GM23338 (cell line): ENCODE data around the gene PHYHIPL. TPM values are rescaled to one million over a fixed set of nuclear protein-coding genes. Genes with fewer than 3 reads are reported as not detected.

ENCODE experiments used
- ATAC-seq: fragments of 200-7000 bp; cut with Tn5 transposase; 3 replicates; pipeline ENCODE4 v1.9.1; 2020
- DNase-seq: peaks from one replicate; pipeline ENCODE4 v3.0.0-alpha.2; 2015; ENCODE audit warnings: low spot score
- H2AFZ ChIP-seq: fragments of 200-600 bp; sonication (generic); 2 replicates; pipeline ENCODE4 v1.8.0; 2016; ENCODE audit warnings: antibody characterized with exemption, mild to moderate bottlenecking, moderate library complexity
- H3F3A ChIP-seq: fragments of 200-600 bp; sonication (generic); replicated peaks from 2 replicates; pipeline ENCODE4 v1.8.0; 2017; ENCODE audit warnings: antibody characterized with exemption, mixed run types, low read depth
- H3K27ac ChIP-seq: fragments of 200-600 bp; sonication (generic); 2 replicates; pipeline ENCODE4 v1.6.1; 2016; ENCODE audit warnings: low read depth
- H3K27me3 ChIP-seq: fragments of 200-600 bp; sonication (generic); 2 replicates; pipeline ENCODE4 v1.8.0; 2016; ENCODE audit warnings: mild to moderate bottlenecking, mixed run types, moderate library complexity; ENCODE audit not compliant: insufficient read depth
- H3K36me3 ChIP-seq: fragments of 200-600 bp; sonication (generic); 2 replicates; pipeline ENCODE4 v1.8.0; 2016; ENCODE audit warnings: mild to moderate bottlenecking; ENCODE audit not compliant: insufficient read depth
- H3K4me1 ChIP-seq: fragments of 200-600 bp; sonication (generic); 2 replicates; pipeline ENCODE4 v1.8.0; 2016; ENCODE audit warnings: mild to moderate bottlenecking, moderate library complexity; ENCODE audit not compliant: insufficient read depth
- H3K4me2 ChIP-seq: fragments of 200-600 bp; sonication (generic); 2 replicates; pipeline ENCODE4 v1.7.1; 2017; ENCODE audit warnings: mixed run types
- H3K4me3 ChIP-seq: fragments of 200-600 bp; sonication (generic); 2 replicates; pipeline ENCODE4 v1.6.1; 2016; ENCODE audit warnings: mixed run types
- H3K79me2 ChIP-seq: fragments of 200-600 bp; sonication (generic); replicated peaks from 2 replicates; pipeline ENCODE4 v1.8.0; 2017; ENCODE audit warnings: mild to moderate bottlenecking; ENCODE audit not compliant: insufficient read depth
- H3K9me2 ChIP-seq: fragments of 200-600 bp; sonication (generic); 2 replicates; pipeline ENCODE4 v1.8.0; 2017; ENCODE audit not compliant: insufficient read depth
- H4K20me1 ChIP-seq: fragments of 200-600 bp; sonication (generic); replicated peaks from 2 replicates; pipeline ENCODE4 v1.8.0; 2017; ENCODE audit warnings: mild to moderate bottlenecking; ENCODE audit not compliant: insufficient read depth
- H3K27ac Mint-ChIP-seq: 2 replicates; pipeline ENCODE4 v1.8.0; 2020; ENCODE audit warnings: inconsistent platforms, mild to moderate bottlenecking, moderate library complexity, mixed read lengths
- H3K27me3 Mint-ChIP-seq: 3 replicates; pipeline ENCODE4 v1.8.0; 2022; ENCODE audit warnings: low read depth, mild to moderate bottlenecking, moderate library complexity, mixed read lengths, inconsistent platforms; ENCODE audit not compliant: insufficient read depth, poor library complexity
- H3K36me3 Mint-ChIP-seq: 3 replicates; pipeline ENCODE4 v1.8.0; 2021; ENCODE audit warnings: low read depth, mild to moderate bottlenecking, inconsistent platforms, moderate library complexity, mixed read lengths
- H3K4me1 Mint-ChIP-seq: 3 replicates; pipeline ENCODE4 v1.8.0; 2020; ENCODE audit warnings: mild to moderate bottlenecking, inconsistent platforms, mixed read lengths
- H3K4me3 Mint-ChIP-seq: 3 replicates; pipeline ENCODE4 v1.8.0; 2021; ENCODE audit warnings: moderate library complexity, mild to moderate bottlenecking, inconsistent platforms, mixed read lengths
- H3K9me3 Mint-ChIP-seq: 3 replicates; pipeline ENCODE4 v1.8.0; 2020; ENCODE audit warnings: moderate library complexity, mild to moderate bottlenecking, inconsistent platforms, mixed read lengths
- CREB1 ChIP-seq: fragments of 250-450 bp; sonication (Bioruptor Pico); IDR thresholded peaks from 2 replicates; pipeline ENCODE4 v1.5.0; 2020; ENCODE audit warnings: low read depth, mild to moderate bottlenecking, moderate library complexity
- EZH2 ChIP-seq: fragments of 200-600 bp; sonication (generic); IDR thresholded peaks from one replicate; pipeline ENCODE4 v1.8.0; 2017; ENCODE audit warnings: antibody characterized with exemption, mild to moderate bottlenecking, low read depth; ENCODE audit not compliant: unreplicated experiment
- EZH2phosphoT487 ChIP-seq: fragments of 200-600 bp; sonication (generic); IDR thresholded peaks from one replicate; pipeline ENCODE4 v1.8.1; 2018; ENCODE audit warnings: antibody characterized with exemption; ENCODE audit not compliant: unreplicated experiment
- JUNB ChIP-seq: IDR thresholded peaks from one replicate; pipeline ENCODE4 v1.6.1; 2016; ENCODE audit warnings: antibody characterized with exemption; ENCODE audit not compliant: unreplicated experiment
- NANOG ChIP-seq: IDR thresholded peaks from 2 replicates; pipeline ENCODE4 v1.6.1; 2016; ENCODE audit warnings: antibody characterized with exemption, borderline replicate concordance
- POLR2AphosphoS5 ChIP-seq: IDR thresholded peaks from 2 replicates; pipeline ENCODE4 v1.6.1; 2016; ENCODE audit warnings: antibody characterized with exemption, low read depth
- STAT1 ChIP-seq: IDR thresholded peaks from one replicate; pipeline ENCODE4 v1.6.1; 2016; ENCODE audit warnings: antibody characterized with exemption; ENCODE audit not compliant: unreplicated experiment
- ZNF114 ChIP-seq: fragments of 250-450 bp; sonication (Bioruptor Pico); IDR thresholded peaks from 2 replicates; pipeline ENCODE4 v1.5.0; 2020; ENCODE audit warnings: mild to moderate bottlenecking, moderate library complexity
- ZNF331 ChIP-seq: fragments of 250-450 bp; sonication (Bioruptor Pico); IDR thresholded peaks from 2 replicates; pipeline ENCODE4 v1.5.0; 2020; ENCODE audit warnings: low read depth, mild to moderate bottlenecking, moderate library complexity
- polyA plus RNA-seq: library from polyadenylated mRNA; unstranded; fragments of >200 nt; fragmentation: Nextera tagmentation; extraction: Ambion mirVana; gene quantifications from 2 replicates; pipeline ENCODE4 v1.2.1, GENCODE V29; 2016
- total RNA-seq: library from RNA; depleted of rRNA; stranded (reverse); fragments of >200 nt; shearing (Covaris generic); gene quantifications from 2 replicates; pipeline ENCODE4 v1.2.3, GENCODE V29; 2014
- TF ChIP-seq, protein P1 (sequence below), 2 experiments: fragments of 200-600 bp in 1 of 2; sonication (generic) in 1 of 2; conservative IDR thresholded peaks; 2 replicates each; pipeline versions ENCODE4 v1.5.1 to v1.6.1; 2016 to 2017; ENCODE audit warnings: antibody characterized with exemption in 2 of 2, low read depth in 2 of 2, mild to moderate bottlenecking in 2 of 2, moderate library complexity in 1 of 2
- TF ChIP-seq, protein P2 (sequence below): fragments of 250-450 bp; sonication (Bioruptor Pico); IDR thresholded peaks from 2 replicates; pipeline ENCODE4 v1.5.0; 2020; ENCODE audit warnings: mild to moderate bottlenecking, moderate library complexity
- TF ChIP-seq, protein P3 (sequence below): IDR thresholded peaks from 2 replicates; pipeline ENCODE4 v1.6.1; 2016; ENCODE audit warnings: antibody characterized with exemption
- TF ChIP-seq, protein P4 (sequence below): IDR thresholded peaks from one replicate; pipeline ENCODE4 v1.6.1; 2018; ENCODE audit warnings: antibody characterized with exemption; ENCODE audit not compliant: unreplicated experiment

The PHYHIPL gene
- total and polyA plus RNA-seq, 2 experiments from 2014 or later = 0.24 to 0.27 TPM

DNA sequence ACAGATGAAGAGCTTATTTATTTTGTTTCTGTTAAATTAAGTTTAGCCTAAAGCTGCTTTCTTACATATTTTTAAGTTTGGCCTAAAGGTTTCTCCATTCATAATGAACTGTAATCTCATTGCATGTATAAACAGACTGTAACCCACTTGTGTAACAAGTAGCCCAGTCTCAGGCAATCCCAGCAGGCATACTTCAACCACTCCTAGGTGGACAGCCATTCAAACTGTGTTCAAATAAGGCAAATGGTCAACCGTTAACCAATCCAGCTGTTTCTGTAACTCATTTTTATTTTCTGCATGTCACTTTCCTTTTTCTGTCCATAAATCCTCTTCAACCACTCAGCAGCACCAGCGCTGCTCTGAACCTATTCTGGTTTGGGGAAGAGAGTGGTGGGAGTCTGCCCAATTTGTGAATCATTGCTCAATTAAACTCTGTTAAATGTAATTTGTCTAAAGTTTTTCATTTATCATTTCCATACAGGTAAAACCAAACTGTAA is 35.9 kb downstream of the PHYHIPL start:
- H3K36me3 ChIP-seq = no peaks in the 10 kb centered on the region

More for the DNA sequence above, 35.9 kb downstream of the PHYHIPL start:
- no peak overlapping the region for H3K27ac ChIP-seq
- no peak overlapping the region for H3K4me3 ChIP-seq
- H3K4me2 ChIP-seq = no peak overlapping the region
- no peaks in the 10 kb centered on the region for H3F3A ChIP-seq
- peaks cover 19% of the 10 kb centered on the region for H3K9me3 Mint-ChIP-seq
- DNase-seq (no peak), ATAC-seq (no peak)
- 0 out of 2 replicates have a peak, but pooled peaks cover 2% of the 10 kb centered on the region for H3K4me1 ChIP-seq
- no peak overlapping the region for H3K27ac Mint-ChIP-seq
- TF ChIP-seq, protein P1, sequence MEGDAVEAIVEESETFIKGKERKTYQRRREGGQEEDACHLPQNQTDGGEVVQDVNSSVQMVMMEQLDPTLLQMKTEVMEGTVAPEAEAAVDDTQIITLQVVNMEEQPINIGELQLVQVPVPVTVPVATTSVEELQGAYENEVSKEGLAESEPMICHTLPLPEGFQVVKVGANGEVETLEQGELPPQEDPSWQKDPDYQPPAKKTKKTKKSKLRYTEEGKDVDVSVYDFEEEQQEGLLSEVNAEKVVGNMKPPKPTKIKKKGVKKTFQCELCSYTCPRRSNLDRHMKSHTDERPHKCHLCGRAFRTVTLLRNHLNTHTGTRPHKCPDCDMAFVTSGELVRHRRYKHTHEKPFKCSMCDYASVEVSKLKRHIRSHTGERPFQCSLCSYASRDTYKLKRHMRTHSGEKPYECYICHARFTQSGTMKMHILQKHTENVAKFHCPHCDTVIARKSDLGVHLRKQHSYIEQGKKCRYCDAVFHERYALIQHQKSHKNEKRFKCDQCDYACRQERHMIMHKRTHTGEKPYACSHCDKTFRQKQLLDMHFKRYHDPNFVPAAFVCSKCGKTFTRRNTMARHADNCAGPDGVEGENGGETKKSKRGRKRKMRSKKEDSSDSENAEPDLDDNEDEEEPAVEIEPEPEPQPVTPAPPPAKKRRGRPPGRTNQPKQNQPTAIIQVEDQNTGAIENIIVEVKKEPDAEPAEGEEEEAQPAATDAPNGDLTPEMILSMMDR (conservative IDR thresholded peaks at IDR 0.05; ENCODE audit: low read depth in 2 of 2) = no peak
- TF ChIP-seq STAT1 = no peak
- TF ChIP-seq, protein P2, sequence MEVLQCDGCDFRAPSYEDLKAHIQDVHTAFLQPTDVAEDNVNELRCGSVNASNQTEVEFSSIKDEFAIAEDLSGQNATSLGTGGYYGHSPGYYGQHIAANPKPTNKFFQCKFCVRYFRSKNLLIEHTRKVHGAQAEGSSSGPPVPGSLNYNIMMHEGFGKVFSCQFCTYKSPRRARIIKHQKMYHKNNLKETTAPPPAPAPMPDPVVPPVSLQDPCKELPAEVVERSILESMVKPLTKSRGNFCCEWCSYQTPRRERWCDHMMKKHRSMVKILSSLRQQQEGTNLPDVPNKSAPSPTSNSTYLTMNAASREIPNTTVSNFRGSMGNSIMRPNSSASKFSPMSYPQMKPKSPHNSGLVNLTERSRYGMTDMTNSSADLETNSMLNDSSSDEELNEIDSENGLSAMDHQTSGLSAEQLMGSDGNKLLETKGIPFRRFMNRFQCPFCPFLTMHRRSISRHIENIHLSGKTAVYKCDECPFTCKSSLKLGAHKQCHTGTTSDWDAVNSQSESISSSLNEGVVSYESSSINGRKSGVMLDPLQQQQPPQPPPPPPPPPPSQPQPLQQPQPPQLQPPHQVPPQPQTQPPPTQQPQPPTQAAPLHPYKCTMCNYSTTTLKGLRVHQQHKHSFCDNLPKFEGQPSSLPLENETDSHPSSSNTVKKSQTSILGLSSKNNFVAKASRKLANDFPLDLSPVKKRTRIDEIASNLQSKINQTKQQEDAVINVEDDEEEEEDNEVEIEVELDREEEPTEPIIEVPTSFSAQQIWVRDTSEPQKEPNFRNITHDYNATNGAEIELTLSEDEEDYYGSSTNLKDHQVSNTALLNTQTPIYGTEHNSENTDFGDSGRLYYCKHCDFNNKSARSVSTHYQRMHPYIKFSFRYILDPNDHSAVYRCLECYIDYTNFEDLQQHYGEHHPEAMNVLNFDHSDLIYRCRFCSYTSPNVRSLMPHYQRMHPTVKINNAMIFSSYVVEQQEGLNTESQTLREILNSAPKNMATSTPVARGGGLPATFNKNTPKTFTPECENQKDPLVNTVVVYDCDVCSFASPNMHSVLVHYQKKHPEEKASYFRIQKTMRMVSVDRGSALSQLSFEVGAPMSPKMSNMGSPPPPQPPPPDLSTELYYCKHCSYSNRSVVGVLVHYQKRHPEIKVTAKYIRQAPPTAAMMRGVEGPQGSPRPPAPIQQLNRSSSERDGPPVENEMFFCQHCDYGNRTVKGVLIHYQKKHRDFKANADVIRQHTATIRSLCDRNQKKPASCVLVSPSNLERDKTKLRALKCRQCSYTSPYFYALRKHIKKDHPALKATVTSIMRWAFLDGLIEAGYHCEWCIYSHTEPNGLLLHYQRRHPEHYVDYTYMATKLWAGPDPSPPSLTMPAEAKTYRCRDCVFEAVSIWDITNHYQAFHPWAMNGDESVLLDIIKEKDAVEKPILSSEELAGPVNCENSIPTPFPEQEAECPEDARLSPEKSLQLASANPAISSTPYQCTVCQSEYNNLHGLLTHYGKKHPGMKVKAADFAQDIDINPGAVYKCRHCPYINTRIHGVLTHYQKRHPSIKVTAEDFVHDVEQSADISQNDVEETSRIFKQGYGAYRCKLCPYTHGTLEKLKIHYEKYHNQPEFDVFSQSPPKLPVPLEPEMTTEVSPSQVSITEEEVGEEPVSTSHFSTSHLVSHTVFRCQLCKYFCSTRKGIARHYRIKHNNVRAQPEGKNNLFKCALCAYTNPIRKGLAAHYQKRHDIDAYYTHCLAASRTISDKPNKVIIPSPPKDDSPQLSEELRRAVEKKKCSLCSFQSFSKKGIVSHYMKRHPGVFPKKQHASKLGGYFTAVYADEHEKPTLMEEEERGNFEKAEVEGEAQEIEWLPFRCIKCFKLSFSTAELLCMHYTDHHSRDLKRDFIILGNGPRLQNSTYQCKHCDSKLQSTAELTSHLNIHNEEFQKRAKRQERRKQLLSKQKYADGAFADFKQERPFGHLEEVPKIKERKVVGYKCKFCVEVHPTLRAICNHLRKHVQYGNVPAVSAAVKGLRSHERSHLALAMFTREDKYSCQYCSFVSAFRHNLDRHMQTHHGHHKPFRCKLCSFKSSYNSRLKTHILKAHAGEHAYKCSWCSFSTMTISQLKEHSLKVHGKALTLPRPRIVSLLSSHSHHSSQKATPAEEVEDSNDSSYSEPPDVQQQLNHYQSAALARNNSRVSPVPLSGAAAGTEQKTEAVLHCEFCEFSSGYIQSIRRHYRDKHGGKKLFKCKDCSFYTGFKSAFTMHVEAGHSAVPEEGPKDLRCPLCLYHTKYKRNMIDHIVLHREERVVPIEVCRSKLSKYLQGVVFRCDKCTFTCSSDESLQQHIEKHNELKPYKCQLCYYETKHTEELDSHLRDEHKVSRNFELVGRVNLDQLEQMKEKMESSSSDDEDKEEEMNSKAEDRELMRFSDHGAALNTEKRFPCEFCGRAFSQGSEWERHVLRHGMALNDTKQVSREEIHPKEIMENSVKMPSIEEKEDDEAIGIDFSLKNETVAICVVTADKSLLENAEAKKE (CRISPR knock-in tag) = no peak
- TF ChIP-seq JUNB = no peak
- TF ChIP-seq EZH2phosphoT487 = no peak
- TF ChIP-seq, protein P3, sequence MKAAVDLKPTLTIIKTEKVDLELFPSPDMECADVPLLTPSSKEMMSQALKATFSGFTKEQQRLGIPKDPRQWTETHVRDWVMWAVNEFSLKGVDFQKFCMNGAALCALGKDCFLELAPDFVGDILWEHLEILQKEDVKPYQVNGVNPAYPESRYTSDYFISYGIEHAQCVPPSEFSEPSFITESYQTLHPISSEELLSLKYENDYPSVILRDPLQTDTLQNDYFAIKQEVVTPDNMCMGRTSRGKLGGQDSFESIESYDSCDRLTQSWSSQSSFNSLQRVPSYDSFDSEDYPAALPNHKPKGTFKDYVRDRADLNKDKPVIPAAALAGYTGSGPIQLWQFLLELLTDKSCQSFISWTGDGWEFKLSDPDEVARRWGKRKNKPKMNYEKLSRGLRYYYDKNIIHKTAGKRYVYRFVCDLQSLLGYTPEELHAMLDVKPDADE = no peak
- TF ChIP-seq CREB1 (CRISPR knock-in tag) = no peak
- TF ChIP-seq, protein P4, sequence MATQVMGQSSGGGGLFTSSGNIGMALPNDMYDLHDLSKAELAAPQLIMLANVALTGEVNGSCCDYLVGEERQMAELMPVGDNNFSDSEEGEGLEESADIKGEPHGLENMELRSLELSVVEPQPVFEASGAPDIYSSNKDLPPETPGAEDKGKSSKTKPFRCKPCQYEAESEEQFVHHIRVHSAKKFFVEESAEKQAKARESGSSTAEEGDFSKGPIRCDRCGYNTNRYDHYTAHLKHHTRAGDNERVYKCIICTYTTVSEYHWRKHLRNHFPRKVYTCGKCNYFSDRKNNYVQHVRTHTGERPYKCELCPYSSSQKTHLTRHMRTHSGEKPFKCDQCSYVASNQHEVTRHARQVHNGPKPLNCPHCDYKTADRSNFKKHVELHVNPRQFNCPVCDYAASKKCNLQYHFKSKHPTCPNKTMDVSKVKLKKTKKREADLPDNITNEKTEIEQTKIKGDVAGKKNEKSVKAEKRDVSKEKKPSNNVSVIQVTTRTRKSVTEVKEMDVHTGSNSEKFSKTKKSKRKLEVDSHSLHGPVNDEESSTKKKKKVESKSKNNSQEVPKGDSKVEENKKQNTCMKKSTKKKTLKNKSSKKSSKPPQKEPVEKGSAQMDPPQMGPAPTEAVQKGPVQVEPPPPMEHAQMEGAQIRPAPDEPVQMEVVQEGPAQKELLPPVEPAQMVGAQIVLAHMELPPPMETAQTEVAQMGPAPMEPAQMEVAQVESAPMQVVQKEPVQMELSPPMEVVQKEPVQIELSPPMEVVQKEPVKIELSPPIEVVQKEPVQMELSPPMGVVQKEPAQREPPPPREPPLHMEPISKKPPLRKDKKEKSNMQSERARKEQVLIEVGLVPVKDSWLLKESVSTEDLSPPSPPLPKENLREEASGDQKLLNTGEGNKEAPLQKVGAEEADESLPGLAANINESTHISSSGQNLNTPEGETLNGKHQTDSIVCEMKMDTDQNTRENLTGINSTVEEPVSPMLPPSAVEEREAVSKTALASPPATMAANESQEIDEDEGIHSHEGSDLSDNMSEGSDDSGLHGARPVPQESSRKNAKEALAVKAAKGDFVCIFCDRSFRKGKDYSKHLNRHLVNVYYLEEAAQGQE = no peak
- TF ChIP-seq ZNF114 (CRISPR knock-in tag) = no peak
- TF ChIP-seq POLR2AphosphoS5 = no peak
- no peak for TF ChIP-seq EZH2
- TF ChIP-seq NANOG = no peak
- no peak for TF ChIP-seq ZNF331
- no peaks in the 10 kb centered on the region for H3K27me3 ChIP-seq
- no peaks in the 10 kb centered on the region for H3K79me2 ChIP-seq
- H3K4me3 Mint-ChIP-seq = no peak overlapping the region
- no peaks in the 10 kb centered on the region for H3K9me2 ChIP-seq
- H3K4me1 Mint-ChIP-seq = peaks cover under 1% of the 10 kb centered on the region; the same call in 1 of the 3 replicates
- peaks cover 14% of the 10 kb centered on the region for H3K36me3 Mint-ChIP-seq
- H2AFZ ChIP-seq = no peak overlapping the region
- no peaks in the 10 kb centered on the region for H4K20me1 ChIP-seq
- H3K27me3 Mint-ChIP-seq = no peaks in the 10 kb centered on the region
